Islet of Langerhans (tissue), 1 donor: ENCODE results near the gene CYFIP1.

Experiments used
- FAIRE-seq: peaks from one replicate; lab custom pipeline; 2011; peaks lifted over from hg19 to GRCh38; lab: Jason Lieb, UNC

Gene CYFIP1

GRCh38 chr15:22867886-22868285, 112.3 kb downstream of the CYFIP1 start:
- no peak for FAIRE-seq

GRCh38 chr15:22866079-22866478, 114.1 kb downstream of the CYFIP1 start:
- no peak for FAIRE-seq

- no peak for FAIRE-seq
Measured at GRCh38 chr15:22863356-22863755, 116.8 kb downstream of the CYFIP1 start.

- FAIRE-seq: no peak
Measured at GRCh38 chr15:22861161-22861560, 119.0 kb downstream of the CYFIP1 start.

GRCh38 chr15:22856659-22857058, 123.5 kb downstream of the CYFIP1 start:
- no peak for FAIRE-seq

GRCh38 chr15:22855791-22856190, 124.4 kb downstream of the CYFIP1 start:
- no peak for FAIRE-seq

- no peak for FAIRE-seq
Measured at GRCh38 chr15:22851513-22851912, 128.7 kb downstream of the CYFIP1 start.

- no peak for FAIRE-seq
Measured at GRCh38 chr15:22850055-22850454, 130.1 kb downstream of the CYFIP1 start.

- no peak for FAIRE-seq
Measured at GRCh38 chr15:22846073-22846472, 134.1 kb downstream of the CYFIP1 start.

GRCh38 chr15:22845289-22845900, 134.8 kb downstream of the CYFIP1 start:
- FAIRE-seq: no peak

GRCh38 chr15:22844421-22845288, 135.5 kb downstream of the CYFIP1 start:
- FAIRE-seq: no peak

GRCh38 chr15:22839046-22839695, 141.0 kb downstream of the CYFIP1 start:
- FAIRE-seq: no peak

- no peak for FAIRE-seq
Measured at GRCh38 chr15:22838292-22839042, 141.7 kb downstream of the CYFIP1 start, which contains the start of gene NIPA2. TSS of gene NIPA2 (plus strand) at chr15:22838666. CDS start at chr15:22851732, 13,066 bp downstream.

GRCh38 chr15:22831473-22831872, 148.7 kb downstream of the CYFIP1 start:
- FAIRE-seq: no peak

- no peak for FAIRE-seq
Measured at GRCh38 chr15:22827125-22827524, 153.0 kb downstream of the CYFIP1 start.

GRCh38 chr15:22823495-22824128, 156.6 kb downstream of the CYFIP1 start:
- no peak for FAIRE-seq

GRCh38 chr15:22819651-22820050, 160.5 kb downstream of the CYFIP1 start:
- no peak for FAIRE-seq
